Stimulated activated CD8-positive, alpha-beta memory T cell treated with anti-CD3 and anti-CD28 coated beads, Interleukin-4, amount 100 ng/mL, for 24 hours (primary cell): ENCODE data around the gene SORCS2.

Source experiments
- DNase-seq: peaks from one replicate; pipeline ENCODE4 v3.0.0-alpha.2; 2020; ENCODE audit warnings: low read depth

SORCS2 gene

GRCh38 chr4:7712021-7712671, 519.8 kb downstream of the SORCS2 start:
- DNase-seq: no peak

- no peak for DNase-seq
Observed at GRCh38 chr4:7713757-7714156, 521.4 kb downstream of the SORCS2 start.

- no peak for DNase-seq
Observed at GRCh38 chr4:7714176-7714575, 521.8 kb downstream of the SORCS2 start.

GRCh38 chr4:7714738-7715137, 522.4 kb downstream of the SORCS2 start:
- DNase-seq: no peak

- DNase-seq: no peak
Observed at GRCh38 chr4:7715271-7716009, 523.1 kb downstream of the SORCS2 start.

- DNase-seq: no peak
Observed at GRCh38 chr4:7716010-7716721, 523.8 kb downstream of the SORCS2 start.

- DNase-seq: no peak
Observed at GRCh38 chr4:7717161-7717560, 524.8 kb downstream of the SORCS2 start.

- no peak for DNase-seq
Observed at GRCh38 chr4:7717946-7718490, 525.7 kb downstream of the SORCS2 start.

GRCh38 chr4:7719354-7720174, 527.2 kb downstream of the SORCS2 start:
- peak; percentile 45 for DNase-seq

GRCh38 chr4:7721984-7722551, 529.7 kb downstream of the SORCS2 start:
- DNase-seq: no peak

- DNase-seq: no peak
Observed at GRCh38 chr4:7722766-7723387, 530.5 kb downstream of the SORCS2 start.

- no peak for DNase-seq
Observed at GRCh38 chr4:7723625-7724024, 531.3 kb downstream of the SORCS2 start.

- no peak for DNase-seq
Observed at GRCh38 chr4:7725951-7726350, 533.6 kb downstream of the SORCS2 start.

GRCh38 chr4:7726665-7727413, 534.5 kb downstream of the SORCS2 start:
- DNase-seq: no peak

GRCh38 chr4:7727749-7728148, 535.4 kb downstream of the SORCS2 start:
- no peak for DNase-seq

GRCh38 chr4:7731437-7731836, 539.1 kb downstream of the SORCS2 start:
- no peak for DNase-seq

GRCh38 chr4:7732263-7732662, 539.9 kb downstream of the SORCS2 start:
- DNase-seq: no peak

- DNase-seq: no peak
Observed at GRCh38 chr4:7733201-7733600, 540.9 kb downstream of the SORCS2 start.

GRCh38 chr4:7733801-7734650, 541.7 kb downstream of the SORCS2 start:
- no peak for DNase-seq
